ENCODE measurements around the gene FXYD2. TPM values are rescaled to one million over a fixed set of nuclear protein-coding genes. Genes with fewer than 3 reads are reported as not detected.

Gene FXYD2
- total RNA-seq, 1 donor from 2014 or later = 44.6 TPM

GRCh38 chr11:117855912-117856651 is 31.5 kb upstream of the FXYD2 start:
- intact Hi-C loops (cut with micrococcal nuclease) = no loop called here

GRCh38 chr11:117855186-117855845 is 30.8 kb upstream of the FXYD2 start:
- H3K27ac Mint-ChIP-seq = no peak overlapping the region
- ChIA-PET POLR2A (no interaction called here), CTCF (no interaction called here)
- no peak for TF ChIP-seq CTCF (IDR thresholded peaks at IDR 0.05)
- ATAC-seq (ENCODE audit: low read depth) (no peak), DNase-seq (no peak)
- peaks cover 44% of the 10 kb centered on the region for H3K27me3 Mint-ChIP-seq
- no peaks in the 10 kb centered on the region for H3K9me3 Mint-ChIP-seq
- intact Hi-C loops (cut with micrococcal nuclease) = no loop called here
- no peaks in the 10 kb centered on the region for H3K4me1 Mint-ChIP-seq
- H3K4me3 Mint-ChIP-seq = no peak overlapping the region
- H3K36me3 Mint-ChIP-seq (ENCODE audit: low read depth) = no peaks in the 10 kb centered on the region

More at GRCh38 chr11:117855912-117856651, 31.5 kb upstream of the FXYD2 start:
- Mint-ChIP-seq H3K4me1 (no peaks in the 10 kb centered on the region), H3K9me3 (no peaks in the 10 kb centered on the region), H3K27ac (no peak overlapping the region), H3K27me3 (peaks cover 44% of the 10 kb centered on the region), H3K36me3 (ENCODE audit: low read depth) (no peaks in the 10 kb centered on the region), H3K4me3 (no peak overlapping the region)
- CTCF ChIA-PET = no interaction called here
- POLR2A ChIA-PET = no interaction called here
- no peak for TF ChIP-seq CTCF (IDR thresholded peaks at IDR 0.05)
- no peak for DNase-seq
- ATAC-seq (ENCODE audit: low read depth) = no peak

- ChIA-PET POLR2A (no interaction called here), CTCF (interaction anchor here (1.1 to 1.3 kb wide), 2 partner anchors 95 to 201 kb away, joined by 4 to 6 read pairs; no protein-coding TSS in a partner anchor)
- DNase-seq = no peak
- intact Hi-C loops (cut with micrococcal nuclease) = no loop called here
- Mint-ChIP-seq H3K27ac (no peak overlapping the region), H3K9me3 (no peaks in the 10 kb centered on the region), H3K4me1 (no peaks in the 10 kb centered on the region), H3K27me3 (peaks cover 36% of the 10 kb centered on the region), H3K4me3 (no peak overlapping the region), H3K36me3 (ENCODE audit: low read depth) (no peaks in the 10 kb centered on the region)
- TF ChIP-seq CTCF (IDR thresholded peaks at IDR 0.05) = no peak
- ATAC-seq (ENCODE audit: low read depth) = no peak
Observed at GRCh38 chr11:117852309-117852708, 27.8 kb upstream of the FXYD2 start.

GRCh38 chr11:117851852-117852251 is 27.3 kb upstream of the FXYD2 start:
- H3K27me3 Mint-ChIP-seq = peaks cover 33% of the 10 kb centered on the region
- TF ChIP-seq CTCF (IDR thresholded peaks at IDR 0.05) = no peak
- no peaks in the 10 kb centered on the region for H3K36me3 Mint-ChIP-seq (ENCODE audit: low read depth)
- ChIA-PET POLR2A (no interaction called here), CTCF (interaction anchor here (1.1 to 1.3 kb wide), 2 partner anchors 95 to 202 kb away, joined by 4 to 6 read pairs; no protein-coding TSS in a partner anchor)
- DNase-seq = no peak
- no peak for ATAC-seq (ENCODE audit: low read depth)
- no peaks in the 10 kb centered on the region for H3K4me1 Mint-ChIP-seq
- H3K27ac Mint-ChIP-seq = no peak overlapping the region
- H3K9me3 Mint-ChIP-seq = no peaks in the 10 kb centered on the region
- intact Hi-C loops (cut with micrococcal nuclease) = no loop called here
- H3K4me3 Mint-ChIP-seq = no peak overlapping the region

- no peak overlapping the region for H3K27ac Mint-ChIP-seq
- intact Hi-C loops (cut with micrococcal nuclease) = no loop called here
- H3K4me3 Mint-ChIP-seq = no peak overlapping the region
- TF ChIP-seq CTCF (IDR thresholded peaks at IDR 0.05) = no peak
- H3K9me3 Mint-ChIP-seq = no peaks in the 10 kb centered on the region
- H3K27me3 Mint-ChIP-seq = peaks cover 31% of the 10 kb centered on the region
- ATAC-seq (ENCODE audit: low read depth) = no peak
- ChIA-PET POLR2A (no interaction called here), CTCF (interaction anchor here (1.1 to 3.6 kb wide), 3 partner anchors 96 to 202 kb away, joined by 4 to 14 read pairs (median 6); no protein-coding TSS in a partner anchor)
- H3K36me3 Mint-ChIP-seq (ENCODE audit: low read depth) = no peaks in the 10 kb centered on the region
- no peaks in the 10 kb centered on the region for H3K4me1 Mint-ChIP-seq
- DNase-seq = no peak
Observed at GRCh38 chr11:117851106-117851505, 26.6 kb upstream of the FXYD2 start.
